Type B pancreatic cell (in vitro differentiated cells): Measurements from ENCODE around the gene CDK5RAP3. TPM values are rescaled to one million over a fixed set of nuclear protein-coding genes. Genes with fewer than 3 reads are reported as not detected.

ENCODE experiments used
- DNase-seq: peaks from one replicate; pipeline ENCODE4 v3.0.0; 2021; ENCODE audit warnings: mixed read lengths; ENCODE audit not compliant: unreplicated experiment; ENCODE audit errors: extremely low spot score
- H3K27ac Mint-ChIP-seq: 2 replicates; pipeline ENCODE4 v1.8.0; 2021; ENCODE audit warnings: mild to moderate bottlenecking, mixed read lengths
- H3K27me3 Mint-ChIP-seq: 2 replicates; pipeline ENCODE4 v1.8.0; 2021; ENCODE audit warnings: mixed read lengths
- H3K36me3 Mint-ChIP-seq: 2 replicates; pipeline ENCODE4 v1.8.0; 2021; ENCODE audit warnings: mixed read lengths
- H3K4me1 Mint-ChIP-seq: one replicate; pipeline ENCODE4 v1.8.0; 2021; ENCODE audit warnings: mixed read lengths; ENCODE audit not compliant: unreplicated experiment
- H3K4me3 Mint-ChIP-seq: 2 replicates; pipeline ENCODE4 v1.8.0; 2021; ENCODE audit warnings: mild to moderate bottlenecking, mixed read lengths
- H3K9me3 Mint-ChIP-seq: 2 replicates; pipeline ENCODE4 v1.8.0; 2021; ENCODE audit warnings: mixed read lengths
- CTCF ChIP-seq: fragments of 200-600 bp; sonication (generic); conservative IDR thresholded peaks from 2 replicates; pipeline ENCODE4 v1.5.0; 2021; ENCODE audit warnings: antibody characterized with exemption, mild to moderate bottlenecking
- total RNA-seq: library from RNA; stranded (reverse); gene quantifications from 2 replicates; pipeline ENCODE4 v1.2.1, GENCODE V29; 2021; ENCODE audit warnings: low replicate concordance

CDK5RAP3 gene
- total RNA-seq, 1 donor from 2014 or later = 217 TPM

GRCh38 chr17:48024149-48025039 is 53.5 kb downstream of the CDK5RAP3 start:
- peak overlapping the region; percentile 92 for H3K4me3 Mint-ChIP-seq
- H3K4me1 Mint-ChIP-seq = peaks cover 21% of the 10 kb centered on the region
- H3K27me3 Mint-ChIP-seq = peaks cover 40% of the 10 kb centered on the region
- peak overlapping the region; percentile 97 for H3K27ac Mint-ChIP-seq
- H3K36me3 Mint-ChIP-seq = no peaks in the 10 kb centered on the region
- DNase-seq = no peak
- TF ChIP-seq CTCF = no peak
- no peaks in the 10 kb centered on the region for H3K9me3 Mint-ChIP-seq

GRCh38 chr17:48025040-48025903 is 54.4 kb downstream of the CDK5RAP3 start:
- Mint-ChIP-seq H3K36me3 (no peaks in the 10 kb centered on the region), H3K4me3 (peak overlapping the region; percentile 92), H3K4me1 (peaks cover 21% of the 10 kb centered on the region), H3K9me3 (no peaks in the 10 kb centered on the region), H3K27me3 (peaks cover 37% of the 10 kb centered on the region), H3K27ac (peak overlapping the region; percentile 97)
- peak; percentile 98 for DNase-seq
- TF ChIP-seq CTCF = peak; percentile 79

- H3K4me1 Mint-ChIP-seq = peaks cover 21% of the 10 kb centered on the region
- peak overlapping the region; percentile 92 for H3K4me3 Mint-ChIP-seq
- no peak for TF ChIP-seq CTCF
- no peaks in the 10 kb centered on the region for H3K9me3 Mint-ChIP-seq
- peak overlapping the region; percentile 97 for H3K27ac Mint-ChIP-seq
- no peak for DNase-seq
- H3K27me3 Mint-ChIP-seq = peaks cover 37% of the 10 kb centered on the region
- no peaks in the 10 kb centered on the region for H3K36me3 Mint-ChIP-seq
Measured at GRCh38 chr17:48025904-48026501, 55.1 kb downstream of the CDK5RAP3 start.

GRCh38 chr17:48026502-48027321 is 55.8 kb downstream of the CDK5RAP3 start:
- H3K4me1 Mint-ChIP-seq = peaks cover 21% of the 10 kb centered on the region
- no peaks in the 10 kb centered on the region for H3K9me3 Mint-ChIP-seq
- peaks cover 39% of the 10 kb centered on the region for H3K27me3 Mint-ChIP-seq
- peak; percentile 96 for TF ChIP-seq CTCF
- H3K27ac Mint-ChIP-seq = peak overlapping the region; percentile 97
- peak; percentile 90 for DNase-seq
- no peaks in the 10 kb centered on the region for H3K36me3 Mint-ChIP-seq
- peak overlapping the region; percentile 59 for H3K4me3 Mint-ChIP-seq
